ENCODE measurements around the gene TCF12.

TCF12 gene

GRCh38 chr15:57272771-57273357, 354.4 kb downstream of the TCF12 start:
- DNase-seq: no peak

GRCh38 chr15:57273402-57273801, 355.0 kb downstream of the TCF12 start:
- DNase-seq: no peak

GRCh38 chr15:57278439-57278838, 360.0 kb downstream of the TCF12 start:
- DNase-seq: no peak

- DNase-seq: no peak
These were observed 362.0 kb downstream of the TCF12 start for GRCh38 chr15:57280464-57280863.

- no peak for DNase-seq
These were observed 362.9 kb downstream of the TCF12 start for GRCh38 chr15:57281321-57281720.

GRCh38 chr15:57282686-57283085, 364.2 kb downstream of the TCF12 start:
- DNase-seq: no peak

- peak; percentile 76 to 79 for DNase-seq
These were observed 365.5 kb downstream of the TCF12 start for GRCh38 chr15:57283774-57284503.

- peak; percentile 39 to 63 for DNase-seq
These were observed 366.1 kb downstream of the TCF12 start for GRCh38 chr15:57284535-57284934.

GRCh38 chr15:57285386-57285785, 366.9 kb downstream of the TCF12 start:
- no peak for DNase-seq

- no peak for DNase-seq
These were observed 368.1 kb downstream of the TCF12 start for GRCh38 chr15:57286446-57287122.

- DNase-seq: no peak
These were observed 368.7 kb downstream of the TCF12 start for GRCh38 chr15:57287123-57287521.

GRCh38 chr15:57288926-57289580, 370.6 kb downstream of the TCF12 start:
- no peak for DNase-seq

- DNase-seq: no peak
These were observed 371.7 kb downstream of the TCF12 start for GRCh38 chr15:57290187-57290586.

GRCh38 chr15:57290826-57291225, 372.4 kb downstream of the TCF12 start:
- no peak for DNase-seq

- no peak for DNase-seq
These were observed 378.2 kb downstream of the TCF12 start for GRCh38 chr15:57296473-57297162.

- DNase-seq: no peak
These were observed 378.7 kb downstream of the TCF12 start for GRCh38 chr15:57297163-57297593.

GRCh38 chr15:57297630-57298029, 379.2 kb downstream of the TCF12 start:
- no peak for DNase-seq

- no peak for DNase-seq
These were observed 379.8 kb downstream of the TCF12 start for GRCh38 chr15:57298204-57298603.

- no peak for DNase-seq
These were observed 380.6 kb downstream of the TCF12 start for GRCh38 chr15:57298843-57299550.

- DNase-seq: no peak
These were observed 382.9 kb downstream of the TCF12 start for GRCh38 chr15:57301307-57301706.

- no peak for DNase-seq
These were observed 384.3 kb downstream of the TCF12 start for GRCh38 chr15:57302640-57303257.

GRCh38 chr15:57305009-57305408, 386.6 kb downstream of the TCF12 start:
- DNase-seq: no peak
